SK-N-SH treated with all-trans-retinoic acid at 6 μM for 48 hours (cell line): Measurements from ENCODE around the gene FCN3.

Source experiments
- ARNTL ChIP-seq: fragments of 450-650 bp; formaldehyde crosslinking; IDR thresholded peaks from 2 replicates; pipeline ENCODE4 v1.5.0; 2020; ENCODE audit warnings: low read depth, mild to moderate bottlenecking, moderate library complexity, borderline replicate concordance
- BACH2 ChIP-seq: fragments of 250-450 bp; sonication (Bioruptor Pico); IDR thresholded peaks from 2 replicates; pipeline ENCODE4 v1.9.0; 2021; ENCODE audit warnings: mild to moderate bottlenecking, borderline replicate concordance
- CREB5 ChIP-seq: fragments of 250-450 bp; sonication (Bioruptor Pico); IDR thresholded peaks from 2 replicates; pipeline ENCODE4 v1.5.1; 2020; ENCODE audit warnings: low read depth, mild to moderate bottlenecking, moderate library complexity
- CSDC2 ChIP-seq: fragments of 250-450 bp; sonication (Bioruptor Pico); IDR thresholded peaks from 2 replicates; pipeline ENCODE4 v1.5.0; 2020; ENCODE audit warnings: mild to moderate bottlenecking, moderate library complexity
- CSRNP3 ChIP-seq: fragments of 250-450 bp; sonication (Bioruptor Pico); IDR thresholded peaks from 2 replicates; pipeline ENCODE4 v1.5.1; 2021; ENCODE audit warnings: mild to moderate bottlenecking, moderate library complexity
- GLIS3 ChIP-seq: fragments of 250-450 bp; sonication (Bioruptor Pico); IDR thresholded peaks from 2 replicates; pipeline ENCODE4 v1.5.0; 2020; ENCODE audit warnings: mild to moderate bottlenecking, moderate library complexity
- ISL1 ChIP-seq: fragments of 250-450 bp; sonication (Bioruptor Pico); IDR thresholded peaks from 2 replicates; pipeline ENCODE4 v2.1.2; 2022; ENCODE audit warnings: mild to moderate bottlenecking, moderate library complexity
- TCF4 ChIP-seq: fragments of 250-450 bp; sonication (Bioruptor Pico); IDR thresholded peaks from 2 replicates; pipeline ENCODE4 v1.8.0; 2021; ENCODE audit warnings: mild to moderate bottlenecking, moderate library complexity, borderline replicate concordance
- ZC3H10 ChIP-seq: fragments of 250-450 bp; sonication (Bioruptor Pico); IDR thresholded peaks from 2 replicates; pipeline ENCODE4 v1.5.1; 2021; ENCODE audit warnings: mild to moderate bottlenecking, moderate library complexity
- ZFP3 ChIP-seq: fragments of 250-450 bp; sonication (Bioruptor Pico); IDR thresholded peaks from 2 replicates; pipeline ENCODE4 v1.5.0; 2020; ENCODE audit warnings: mild to moderate bottlenecking, moderate library complexity
- ZFP30 ChIP-seq: fragments of 450-650 bp; formaldehyde crosslinking; IDR thresholded peaks from 2 replicates; pipeline ENCODE4 v1.5.0; 2022; ENCODE audit warnings: mild to moderate bottlenecking, moderate library complexity
- ZNF565 ChIP-seq: fragments of 450-650 bp; formaldehyde crosslinking; conservative IDR thresholded peaks from 2 replicates; pipeline ENCODE4 v1.5.0; 2020; ENCODE audit warnings: low read depth, mild to moderate bottlenecking, moderate library complexity
- TF ChIP-seq, protein P1 (sequence below): fragments of 250-450 bp; sonication (Bioruptor Pico); IDR thresholded peaks from 2 replicates; pipeline ENCODE4 v1.8.0; 2020; ENCODE audit warnings: mild to moderate bottlenecking, moderate library complexity, borderline replicate concordance
- TF ChIP-seq, protein P2 (sequence below): fragments of 250-450 bp; sonication (Bioruptor Pico); IDR thresholded peaks from 2 replicates; pipeline ENCODE4 v1.5.0; 2020; ENCODE audit warnings: mild to moderate bottlenecking, moderate library complexity

- TF ChIP-seq BACH2 (CRISPR knock-in tag), result no peak
- no peak for TF ChIP-seq ZFP3 (CRISPR knock-in tag)
- TF ChIP-seq, protein P1, sequence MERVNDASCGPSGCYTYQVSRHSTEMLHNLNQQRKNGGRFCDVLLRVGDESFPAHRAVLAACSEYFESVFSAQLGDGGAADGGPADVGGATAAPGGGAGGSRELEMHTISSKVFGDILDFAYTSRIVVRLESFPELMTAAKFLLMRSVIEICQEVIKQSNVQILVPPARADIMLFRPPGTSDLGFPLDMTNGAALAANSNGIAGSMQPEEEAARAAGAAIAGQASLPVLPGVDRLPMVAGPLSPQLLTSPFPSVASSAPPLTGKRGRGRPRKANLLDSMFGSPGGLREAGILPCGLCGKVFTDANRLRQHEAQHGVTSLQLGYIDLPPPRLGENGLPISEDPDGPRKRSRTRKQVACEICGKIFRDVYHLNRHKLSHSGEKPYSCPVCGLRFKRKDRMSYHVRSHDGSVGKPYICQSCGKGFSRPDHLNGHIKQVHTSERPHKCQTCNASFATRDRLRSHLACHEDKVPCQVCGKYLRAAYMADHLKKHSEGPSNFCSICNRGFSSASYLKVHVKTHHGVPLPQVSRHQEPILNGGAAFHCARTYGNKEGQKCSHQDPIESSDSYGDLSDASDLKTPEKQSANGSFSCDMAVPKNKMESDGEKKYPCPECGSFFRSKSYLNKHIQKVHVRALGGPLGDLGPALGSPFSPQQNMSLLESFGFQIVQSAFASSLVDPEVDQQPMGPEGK (CRISPR knock-in tag), result no peak
- TF ChIP-seq, protein P2, sequence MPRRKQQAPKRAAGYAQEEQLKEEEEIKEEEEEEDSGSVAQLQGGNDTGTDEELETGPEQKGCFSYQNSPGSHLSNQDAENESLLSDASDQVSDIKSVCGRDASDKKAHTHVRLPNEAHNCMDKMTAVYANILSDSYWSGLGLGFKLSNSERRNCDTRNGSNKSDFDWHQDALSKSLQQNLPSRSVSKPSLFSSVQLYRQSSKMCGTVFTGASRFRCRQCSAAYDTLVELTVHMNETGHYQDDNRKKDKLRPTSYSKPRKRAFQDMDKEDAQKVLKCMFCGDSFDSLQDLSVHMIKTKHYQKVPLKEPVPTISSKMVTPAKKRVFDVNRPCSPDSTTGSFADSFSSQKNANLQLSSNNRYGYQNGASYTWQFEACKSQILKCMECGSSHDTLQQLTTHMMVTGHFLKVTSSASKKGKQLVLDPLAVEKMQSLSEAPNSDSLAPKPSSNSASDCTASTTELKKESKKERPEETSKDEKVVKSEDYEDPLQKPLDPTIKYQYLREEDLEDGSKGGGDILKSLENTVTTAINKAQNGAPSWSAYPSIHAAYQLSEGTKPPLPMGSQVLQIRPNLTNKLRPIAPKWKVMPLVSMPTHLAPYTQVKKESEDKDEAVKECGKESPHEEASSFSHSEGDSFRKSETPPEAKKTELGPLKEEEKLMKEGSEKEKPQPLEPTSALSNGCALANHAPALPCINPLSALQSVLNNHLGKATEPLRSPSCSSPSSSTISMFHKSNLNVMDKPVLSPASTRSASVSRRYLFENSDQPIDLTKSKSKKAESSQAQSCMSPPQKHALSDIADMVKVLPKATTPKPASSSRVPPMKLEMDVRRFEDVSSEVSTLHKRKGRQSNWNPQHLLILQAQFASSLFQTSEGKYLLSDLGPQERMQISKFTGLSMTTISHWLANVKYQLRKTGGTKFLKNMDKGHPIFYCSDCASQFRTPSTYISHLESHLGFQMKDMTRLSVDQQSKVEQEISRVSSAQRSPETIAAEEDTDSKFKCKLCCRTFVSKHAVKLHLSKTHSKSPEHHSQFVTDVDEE, result no peak
- no peak for TF ChIP-seq ISL1 (CRISPR knock-in tag)
- no peak for TF ChIP-seq ZNF565
- TF ChIP-seq CREB5 (CRISPR knock-in tag), result no peak
- no peak for TF ChIP-seq CSRNP3 (CRISPR knock-in tag)
- no peak for TF ChIP-seq ZFP30 (CRISPR knock-in tag)
- no peak for TF ChIP-seq TCF4
- no peak for TF ChIP-seq GLIS3 (CRISPR knock-in tag)
- TF ChIP-seq ZC3H10 (CRISPR knock-in tag), result no peak
- no peak for TF ChIP-seq ARNTL (CRISPR knock-in tag)
- no peak for TF ChIP-seq CSDC2 (CRISPR knock-in tag)
Observed at GRCh38 chr1:27350663-27351540, 23.7 kb downstream of the FCN3 start.
